CD8-positive, alpha-beta memory T cell (primary cell): ENCODE results near the gene P2RY12. TPM values are rescaled to one million over a fixed set of nuclear protein-coding genes. Genes with fewer than 3 reads are reported as not detected.

ENCODE experiments used
- polyA plus RNA-seq: library from polyadenylated mRNA; unstranded; fragments of 300-500 nt; fragmentation: Illumina TruSeq; gene quantifications from one replicate; pipeline ENCODE4 v1.2.3, GENCODE V29; 2021
- total RNA-seq, 2 experiments: library from RNA; stranded (reverse); gene quantifications; one replicate each; pipeline ENCODE4 v1.2.3, GENCODE V29; 2021

P2RY12 gene
- total and polyA plus RNA-seq, 3 experiments from 2014 or later = not detected

Other genes with a start within 250 kb of the P2RY12 start
- gene GPR171, start 181.5 kb downstream of the P2RY12 start, total RNA-seq = 100 to 1,000 TPM; 179 to 188 TPM
- gene GPR171, start 181.5 kb downstream of the P2RY12 start, polyA plus RNA-seq = 264 TPM
- gene P2RY14, start 106.2 kb downstream of the P2RY12 start, total RNA-seq = 1 to 10 TPM in 1 of 2 experiments, under 1 TPM in 1; 0.84 to 1.3 TPM
- 4.3 TPM for gene P2RY14, start 106.2 kb downstream of the P2RY12 start, polyA plus RNA-seq
- gene GPR87, start 67.9 kb downstream of the P2RY12 start, total RNA-seq = 1 to 10 TPM in 1 of 2 experiments, under 1 TPM in 1; 0.61 to 1.2 TPM
- gene GPR87, start 67.9 kb downstream of the P2RY12 start, polyA plus RNA-seq = not detected
- not detected for gene P2RY13, start 55.2 kb downstream of the P2RY12 start, total RNA-seq
- gene P2RY13, start 55.2 kb downstream of the P2RY12 start, polyA plus RNA-seq = not detected
- not detected for gene IGSF10, start 76.3 kb upstream of the P2RY12 start, total RNA-seq
- not detected for gene IGSF10, start 76.3 kb upstream of the P2RY12 start, polyA plus RNA-seq